SU-DHL-6 (cell line): ENCODE data around the gene CNPY3.

Experiments used
- H2AFZ ChIP-seq: fragments of 200-600 bp; sonication (generic); 2 replicates; pipeline ENCODE4 v1.6.1; 2014; ENCODE audit warnings: low read depth, mild to moderate bottlenecking, moderate library complexity, mixed read lengths, antibody characterized with exemption, low read length; ENCODE audit not compliant: severe bottlenecking
- H3F3A ChIP-seq: fragments of 200-600 bp; shearing (Covaris generic); 2 replicates; pipeline ENCODE4 v1.6.0; 2016; ENCODE audit warnings: antibody characterized with exemption, mild to moderate bottlenecking; ENCODE audit not compliant: insufficient read depth
- H3K27ac ChIP-seq: fragments of 200-600 bp; sonication (generic); 2 replicates; pipeline ENCODE4 v1.5.1; 2016; ENCODE audit warnings: low read depth, mild to moderate bottlenecking, low read length, moderate library complexity, mixed read lengths
- H3K27me3 ChIP-seq: fragments of 200-600 bp; sonication (generic), shearing (Covaris generic); 2 replicates; pipeline ENCODE4 v1.6.0; 2014; ENCODE audit warnings: mild to moderate bottlenecking, low read length
- H3K36me3 ChIP-seq: fragments of 200-600 bp; sonication (generic); 2 replicates; pipeline ENCODE4 v1.6.1; 2014; ENCODE audit warnings: mild to moderate bottlenecking, low read length, mixed read lengths
- H3K4me2 ChIP-seq: fragments of 300-600, 200-600 bp; shearing (Covaris generic), sonication (generic); 2 replicates; pipeline ENCODE4 v1.6.0; 2014; ENCODE audit warnings: low read length, low read depth, mild to moderate bottlenecking; ENCODE audit not compliant: poor library complexity, severe bottlenecking
- H3K4me3 ChIP-seq: fragments of 200-600 bp; sonication (generic); 2 replicates; pipeline ENCODE4 v1.5.1; 2014; ENCODE audit warnings: antibody characterized with exemption, low read length, mild to moderate bottlenecking, mixed read lengths; ENCODE audit not compliant: insufficient read depth, poor library complexity, severe bottlenecking
- H3K79me2 ChIP-seq: fragments of 200-600 bp; sonication (generic); 2 replicates; pipeline ENCODE4 v1.6.1; 2014; ENCODE audit warnings: mild to moderate bottlenecking, low read length, moderate library complexity; ENCODE audit not compliant: insufficient read depth
- H3K9ac ChIP-seq: fragments of 200-600 bp; sonication (generic); 2 replicates; pipeline ENCODE4 v1.7.0; 2014; ENCODE audit warnings: mild to moderate bottlenecking, low read length
- H3K9me2 ChIP-seq: fragments of 200-600 bp; sonication (generic); replicated peaks from 2 replicates; pipeline ENCODE4 v1.6.1; 2014; ENCODE audit warnings: low read length; ENCODE audit not compliant: insufficient read depth
- H3K9me3 ChIP-seq: fragments of 200-600 bp; sonication (generic); 2 replicates; pipeline ENCODE4 v1.6.1; 2014; ENCODE audit warnings: low read length, mixed read lengths; ENCODE audit not compliant: insufficient read depth
- H4K20me1 ChIP-seq: fragments of 200-600 bp; sonication (generic); 2 replicates; pipeline ENCODE4 v1.6.1; 2014; ENCODE audit warnings: low read depth, mild to moderate bottlenecking, antibody characterized with exemption, low read length, moderate library complexity, mixed read lengths
- CTCF ChIP-seq: fragments of 200-600 bp; sonication (generic); IDR thresholded peaks from one replicate; pipeline ENCODE4 v1.5.1; 2017; ENCODE audit warnings: antibody characterized with exemption, mild to moderate bottlenecking, low read length, moderate library complexity; ENCODE audit not compliant: insufficient read depth, poor library complexity, severe bottlenecking
- EZH2phosphoT487 ChIP-seq: fragments of 200-600 bp; sonication (generic), shearing (Covaris generic); conservative IDR thresholded peaks from 2 replicates; pipeline ENCODE4 v1.6.1; 2018; ENCODE audit warnings: mild to moderate bottlenecking, antibody characterized with exemption, low read length, moderate library complexity, mixed read lengths

The CNPY3 gene

DNA sequence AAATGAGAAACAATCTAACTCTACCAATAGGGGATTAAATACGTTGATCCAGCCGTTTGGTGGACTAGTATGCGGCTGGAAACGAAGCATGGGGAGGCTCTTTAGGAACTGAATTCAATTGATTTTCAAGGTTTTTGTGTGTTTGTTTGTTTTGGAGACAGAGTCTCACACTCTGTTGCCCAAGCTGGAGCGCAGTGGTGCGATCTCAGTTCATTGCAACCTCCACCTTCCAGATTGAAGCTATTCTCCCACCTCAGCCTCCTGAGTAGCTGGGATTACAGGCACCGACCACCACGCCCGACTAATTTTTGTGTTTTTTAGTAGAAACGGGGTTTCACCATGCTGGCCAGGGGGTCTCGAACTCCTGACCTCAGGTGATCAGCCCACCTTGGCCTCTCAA is 7.1 kb downstream of the CNPY3 start:
- H3F3A ChIP-seq: no peaks in the 10 kb centered on the region
- TF ChIP-seq EZH2phosphoT487 (no peak), CTCF (no peak)
- no peaks in the 10 kb centered on the region; the same call in 1 of the 2 replicates for H4K20me1 ChIP-seq
- H3K79me2 ChIP-seq: peaks cover 45% of the 10 kb centered on the region
- peaks cover 9% of the 10 kb centered on the region; the same call in 1 of the 2 replicates for H3K36me3 ChIP-seq
- H3K4me3 ChIP-seq: no peak overlapping the region
- no peak overlapping the region for H3K4me2 ChIP-seq
- H2AFZ ChIP-seq: no peak overlapping the region
- no peaks in the 10 kb centered on the region for H3K9me3 ChIP-seq
- no peak overlapping the region for H3K27ac ChIP-seq
- no peaks in the 10 kb centered on the region for H3K27me3 ChIP-seq
- H3K9me2 ChIP-seq: no peaks in the 10 kb centered on the region
- H3K9ac ChIP-seq: no peak overlapping the region

- H3K79me2 ChIP-seq: peaks cover 31% of the 10 kb centered on the region
- peaks cover 5% of the 10 kb centered on the region; the same call in 1 of the 2 replicates for H3K36me3 ChIP-seq
- H3K9me2 ChIP-seq: no peaks in the 10 kb centered on the region
- H4K20me1 ChIP-seq: no peaks in the 10 kb centered on the region; the same call in 1 of the 2 replicates
- no peak overlapping the region for H3K4me3 ChIP-seq
- H3K4me2 ChIP-seq: no peak overlapping the region
- H3K9me3 ChIP-seq: no peaks in the 10 kb centered on the region
- TF ChIP-seq EZH2phosphoT487 (no peak), CTCF (no peak)
- no peaks in the 10 kb centered on the region; the same call in 1 of the 2 replicates for H3F3A ChIP-seq
- H2AFZ ChIP-seq: no peak overlapping the region
- no peak overlapping the region for H3K9ac ChIP-seq
- H3K27me3 ChIP-seq: no peaks in the 10 kb centered on the region
- H3K27ac ChIP-seq: no peak overlapping the region
These were observed 8.5 kb downstream of the CNPY3 start for GRCh38 chr6:42937548-42938427.

- no peak overlapping the region for H3K9ac ChIP-seq
These were observed 9.1 kb downstream of the CNPY3 start for GRCh38 chr6:42938428-42938796.

More at GRCh38 chr6:42938428-42938796, 9.1 kb downstream of the CNPY3 start:
- Histone ChIP-seq H3K27ac (no peak overlapping the region), H4K20me1 (no peaks in the 10 kb centered on the region; the same call in 1 of the 2 replicates), H3K79me2 (peaks cover 24% of the 10 kb centered on the region), H3K36me3 (peaks cover 5% of the 10 kb centered on the region; the same call in 1 of the 2 replicates), H3K9me3 (no peaks in the 10 kb centered on the region), H2AFZ (no peak overlapping the region), H3K27me3 (no peaks in the 10 kb centered on the region), H3F3A (peaks cover 5% of the 10 kb centered on the region; the same call in 1 of the 2 replicates), H3K4me2 (no peak overlapping the region), H3K9me2 (no peaks in the 10 kb centered on the region), H3K4me3 (no peak overlapping the region)
- TF ChIP-seq EZH2phosphoT487: no peak
- no peak for TF ChIP-seq CTCF
